Measurements from ENCODE around the gene GMEB2. TPM values are rescaled to one million over a fixed set of nuclear protein-coding genes. Genes with fewer than 3 reads are reported as not detected.
A peak's percentile ranks its signal among the peaks of the same experiment; 100 is the strongest.
"Not testable (repeated sequence)": the region's sequence is repeated elsewhere in the genome, so short reads cannot be mapped to it uniquely, and the experiment has no call there.

Gene GMEB2, protein sequence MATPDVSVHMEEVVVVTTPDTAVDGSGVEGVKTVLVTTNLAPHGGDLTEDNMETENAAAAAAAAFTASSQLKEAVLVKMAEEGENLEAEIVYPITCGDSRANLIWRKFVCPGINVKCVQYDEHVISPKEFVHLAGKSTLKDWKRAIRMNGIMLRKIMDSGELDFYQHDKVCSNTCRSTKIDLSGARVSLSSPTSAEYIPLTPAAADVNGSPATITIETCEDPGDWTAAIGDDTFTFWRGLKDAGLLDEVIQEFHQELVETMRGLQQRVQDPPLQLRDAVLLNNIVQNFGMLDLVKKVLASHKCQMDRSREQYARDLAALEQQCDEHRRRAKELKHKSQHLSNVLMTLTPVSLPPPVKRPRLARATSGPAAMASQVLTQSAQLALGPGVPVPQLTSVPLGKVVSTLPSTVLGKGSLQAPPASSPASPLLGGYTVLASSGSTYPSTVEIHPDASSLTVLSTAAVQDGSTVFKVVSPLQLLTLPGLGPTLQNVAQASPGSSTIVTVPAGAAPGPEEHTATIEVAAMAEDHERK
- 6.9 TPM for total RNA-seq

DNA sequence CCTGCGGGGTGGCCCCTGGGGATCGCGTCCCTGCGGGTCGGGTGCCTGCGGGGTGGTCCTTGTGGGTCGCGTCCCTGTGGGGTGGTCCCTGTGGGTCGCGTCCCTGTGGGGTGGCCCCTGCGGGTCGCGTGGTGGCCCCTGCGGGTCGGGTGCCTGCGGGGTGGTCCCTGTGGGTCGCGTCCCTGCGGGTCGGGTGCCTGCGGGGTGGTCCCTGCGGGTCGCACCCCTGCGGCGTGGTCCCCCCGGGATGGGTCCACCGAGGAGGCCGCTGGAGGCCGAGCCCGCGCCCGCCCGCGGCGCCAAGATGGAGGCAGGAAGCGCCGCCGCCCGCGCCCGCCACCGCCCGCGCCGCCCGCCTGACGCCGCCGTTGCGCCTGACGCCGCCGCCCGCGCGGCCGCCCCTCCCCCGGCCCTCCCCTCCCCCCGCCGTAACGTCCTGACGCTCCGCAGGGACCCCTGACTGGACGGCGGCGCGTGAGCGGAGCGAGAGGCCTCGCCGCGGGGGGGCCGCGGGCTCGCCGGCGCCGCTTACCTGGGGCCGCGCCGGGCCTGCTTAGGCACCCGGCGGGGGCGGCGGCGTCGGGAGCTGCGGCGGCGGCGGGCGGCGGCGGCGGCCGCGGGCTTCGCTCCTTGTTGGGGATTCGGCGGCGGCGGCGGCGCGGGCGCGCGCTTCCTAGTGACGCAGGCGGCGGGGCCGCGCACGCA lies at the start of gene GMEB2:
Gene GMEB2, minus strand, starts transcription at position 678 of the 705 bp plus-strand sequence. CDS start 7,704 bp downstream, outside the sequence.
- peak; percentile 35 for ATAC-seq

DNA sequence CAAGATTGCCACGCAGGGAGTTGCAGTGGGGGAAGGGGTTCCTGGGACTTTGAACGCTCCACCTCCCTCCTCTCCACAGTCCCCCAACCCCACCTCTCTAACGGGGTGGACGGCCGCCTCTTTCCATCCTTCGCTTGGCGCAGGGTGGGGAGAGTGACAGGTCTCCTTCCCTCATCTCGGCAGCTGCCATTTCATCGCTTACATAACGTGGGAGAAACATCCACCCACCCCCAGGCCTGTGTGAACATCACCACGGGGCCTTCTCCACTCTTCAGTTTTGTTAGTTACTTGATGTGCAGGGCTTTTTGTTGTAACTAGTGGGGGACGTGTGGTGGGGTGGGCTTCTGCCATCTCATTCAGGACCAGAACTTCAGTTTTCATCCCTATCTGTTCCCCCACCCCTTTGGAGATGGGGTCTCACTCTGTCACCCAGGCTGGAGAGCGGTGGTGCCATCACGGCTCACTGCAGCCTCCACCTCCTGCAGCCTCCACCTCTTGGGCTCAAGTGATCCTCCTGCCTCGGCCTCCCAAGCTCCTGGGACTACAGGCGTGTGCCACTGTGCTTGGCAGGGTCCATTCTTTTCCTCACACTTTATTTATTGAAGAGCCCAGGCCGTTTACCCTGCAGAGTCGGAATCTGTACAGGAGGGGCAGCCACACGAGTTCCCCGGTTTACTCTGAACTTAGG lies 48.9 kb upstream of the GMEB2 start:
- no peak for ATAC-seq

DNA sequence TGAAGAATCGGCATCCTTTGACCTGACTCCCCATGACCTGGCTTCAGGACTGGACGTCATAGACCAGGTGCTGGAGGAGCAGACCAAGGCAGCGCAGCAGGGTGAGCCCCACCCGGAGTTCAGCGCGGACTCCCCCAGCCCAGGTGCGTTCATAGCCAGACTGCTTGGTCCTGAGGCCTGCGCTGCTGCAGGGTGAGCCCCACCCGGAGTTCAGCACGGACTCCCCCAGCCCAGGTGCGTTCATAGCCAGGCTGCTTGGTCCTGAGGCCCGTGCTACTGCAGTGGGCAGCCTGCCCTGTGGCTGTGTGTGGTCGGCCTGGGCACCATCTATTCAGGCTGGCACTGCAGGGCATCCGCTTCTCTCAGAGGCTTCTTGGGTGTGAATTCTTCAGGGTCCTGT lies 47.0 kb upstream of the GMEB2 start:
- peak; percentile 31 for ATAC-seq

DNA sequence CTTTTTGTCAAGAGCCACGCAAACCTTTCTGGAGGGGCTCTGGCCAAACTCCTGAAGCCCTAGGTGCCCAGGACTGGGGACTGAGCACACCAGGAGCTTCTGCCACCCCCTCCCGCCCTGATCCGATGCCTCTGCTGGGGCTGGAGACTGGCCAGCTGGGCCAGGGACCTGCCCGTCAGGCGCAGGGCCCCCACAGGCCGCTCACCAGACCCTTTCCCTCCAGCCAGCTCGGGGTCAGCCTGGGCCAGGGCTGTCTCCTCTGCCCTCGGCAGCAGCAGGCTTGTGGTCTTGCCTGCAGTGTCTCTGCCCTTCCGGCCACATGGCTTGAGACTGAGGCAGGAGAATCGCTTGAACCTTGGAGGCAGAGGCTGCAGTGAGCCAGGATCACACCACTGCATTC lies 45.8 kb upstream of the GMEB2 start:
- no peak for ATAC-seq

DNA sequence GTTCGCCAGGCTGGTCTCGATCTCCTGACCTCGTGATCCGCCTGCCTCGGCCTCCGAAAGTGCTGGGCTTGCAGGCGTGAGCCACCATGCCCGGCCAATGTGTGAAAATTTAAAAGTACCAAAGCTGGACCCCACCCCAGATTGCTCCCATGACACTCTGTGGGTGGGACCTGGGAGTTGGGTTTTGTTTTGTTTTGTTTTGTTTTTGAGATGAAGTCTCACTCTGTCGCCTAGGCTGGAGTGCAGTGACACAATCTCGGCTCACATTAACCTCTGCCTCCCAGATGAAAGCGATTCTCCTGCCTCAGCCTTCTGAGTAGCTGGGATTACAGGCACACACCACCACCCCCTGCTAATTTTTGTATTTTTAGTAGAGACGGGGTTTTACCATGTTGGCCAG lies 44.8 kb upstream of the GMEB2 start:
- ATAC-seq, result not testable (repeated sequence)

DNA sequence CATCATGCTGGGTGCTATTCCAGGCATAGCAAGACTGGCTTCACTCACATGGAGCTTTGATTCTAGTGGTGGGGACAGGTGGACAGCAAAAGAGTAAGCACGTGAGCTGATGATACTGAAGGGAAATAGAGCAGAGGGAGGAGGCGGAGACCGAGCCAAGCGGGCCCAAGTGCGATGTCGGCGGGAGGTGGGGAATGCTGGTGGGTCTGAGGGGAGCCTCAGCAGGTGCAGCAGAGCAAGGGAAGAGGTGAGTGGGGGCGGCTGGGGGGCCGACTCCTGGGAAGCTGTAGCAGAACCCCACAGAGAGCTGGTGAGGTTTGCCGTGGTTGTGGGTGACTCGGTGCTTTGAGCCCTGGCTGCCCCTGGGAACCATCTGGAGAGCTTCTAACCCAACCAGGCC lies 41.5 kb upstream of the GMEB2 start:
- no peak for ATAC-seq

DNA sequence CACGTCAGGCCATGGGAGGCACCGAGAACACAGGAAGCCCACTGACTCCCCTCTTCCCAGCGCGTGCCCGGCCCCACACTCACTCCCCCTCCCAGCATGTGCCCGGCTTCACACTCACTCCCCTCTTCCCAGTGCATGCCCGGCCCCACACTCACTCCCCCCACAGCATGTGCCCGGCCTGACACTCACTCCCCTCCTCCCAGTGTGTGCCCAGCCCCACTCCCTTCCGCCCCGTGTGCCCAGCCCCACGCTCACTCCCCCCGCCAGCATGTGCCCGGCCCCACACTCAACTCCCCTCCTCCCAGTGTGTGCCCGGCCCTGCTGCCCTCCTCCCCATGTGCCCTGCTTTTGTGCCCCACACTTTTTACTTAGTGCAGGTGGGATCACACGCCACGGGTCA lies 41.0 kb upstream of the GMEB2 start:
- no peak for ATAC-seq

DNA sequence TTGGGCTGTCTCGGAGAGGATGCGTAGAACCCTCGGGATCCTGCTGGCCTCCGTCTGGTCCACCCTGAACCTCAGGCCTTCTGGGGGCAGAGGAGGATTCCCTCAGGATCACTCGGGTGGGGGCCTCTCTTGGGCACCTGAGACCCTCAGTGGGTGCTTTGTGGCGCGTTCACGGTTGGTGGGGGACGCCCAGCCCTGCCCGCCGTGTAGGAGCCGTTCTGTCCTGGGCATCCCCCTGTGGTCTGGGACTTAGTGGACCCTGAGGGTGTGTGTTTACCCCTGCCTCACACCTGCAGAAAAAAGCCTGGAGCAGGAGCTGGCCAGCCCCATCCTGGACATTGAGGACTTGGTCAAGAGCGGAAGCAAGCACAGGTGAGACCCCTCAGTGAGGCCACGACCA lies 38.8 kb upstream of the GMEB2 start:
- ATAC-seq, result no peak

DNA sequence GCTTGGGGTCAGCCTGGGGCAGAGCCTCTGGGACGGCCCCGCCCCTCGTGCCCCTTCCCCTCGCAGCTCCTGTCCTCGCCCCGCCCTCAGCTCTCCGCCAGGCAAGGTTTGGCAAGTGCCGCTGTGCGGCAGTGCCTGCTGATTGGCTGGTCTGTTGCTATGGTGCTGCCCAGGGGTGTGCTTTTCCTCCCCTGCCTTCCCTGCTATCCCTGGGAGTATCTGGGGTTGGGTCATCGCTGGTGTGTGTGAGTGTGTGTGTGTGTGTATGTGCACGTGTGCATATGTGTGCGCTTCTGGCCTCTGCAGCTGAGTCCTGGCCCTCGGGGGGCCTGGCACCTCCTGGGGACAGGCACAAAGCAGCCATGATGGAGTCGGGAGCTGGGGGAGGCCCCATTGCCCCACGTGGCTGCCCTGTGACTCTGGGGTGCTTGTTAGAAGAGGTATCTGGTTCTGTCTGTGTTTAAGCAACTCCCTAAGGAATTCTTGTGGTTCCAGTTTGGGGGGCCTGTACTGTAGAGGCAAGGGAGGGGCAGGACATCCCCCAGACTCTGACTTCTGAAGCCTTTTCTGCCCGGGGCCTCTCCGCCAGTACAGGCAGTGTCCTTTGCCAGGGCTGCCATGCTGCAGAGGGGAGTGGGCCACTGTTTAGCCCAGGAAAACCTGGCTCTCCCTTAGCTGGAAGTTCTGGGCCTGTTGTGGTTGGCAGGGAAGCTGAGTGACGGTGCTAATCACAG lies 38.1 kb upstream of the GMEB2 start:
- ATAC-seq, result peak; percentile 31

DNA sequence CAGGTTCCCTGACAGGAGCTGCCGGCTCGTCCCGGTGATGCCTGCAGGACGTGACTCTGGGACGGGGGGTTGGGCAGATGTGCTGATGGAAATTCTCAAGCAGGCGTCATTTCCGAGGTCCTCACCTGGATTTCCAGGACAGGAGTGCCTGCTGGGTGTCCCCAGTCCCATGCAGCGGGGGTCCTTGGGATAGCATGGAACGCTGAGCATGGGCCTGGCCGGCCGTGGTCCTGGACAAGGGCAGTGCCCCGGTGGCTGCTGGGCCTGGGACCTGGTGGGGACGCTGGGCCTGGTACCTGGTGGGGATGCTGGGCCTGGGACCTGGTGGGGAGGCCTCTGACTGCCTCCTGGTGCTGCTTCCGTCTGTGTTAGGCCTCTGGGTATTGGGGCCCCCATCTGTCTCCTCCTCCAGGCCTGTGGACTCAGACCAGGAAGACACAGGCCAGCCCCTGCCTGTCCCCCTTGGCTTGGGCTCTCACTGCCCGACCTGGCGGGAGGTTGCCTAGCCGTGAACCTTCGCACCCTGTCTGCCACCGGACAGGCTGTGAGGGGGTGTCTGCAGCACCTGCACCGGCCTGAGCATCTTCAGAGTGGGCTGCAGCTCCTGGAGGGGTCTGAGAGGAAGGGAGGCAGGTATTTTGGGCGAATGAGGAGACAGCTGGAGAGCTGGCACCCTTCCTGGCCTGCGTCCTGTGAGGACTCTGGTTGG lies 37.4 kb upstream of the GMEB2 start:
- no peak for ATAC-seq

DNA sequence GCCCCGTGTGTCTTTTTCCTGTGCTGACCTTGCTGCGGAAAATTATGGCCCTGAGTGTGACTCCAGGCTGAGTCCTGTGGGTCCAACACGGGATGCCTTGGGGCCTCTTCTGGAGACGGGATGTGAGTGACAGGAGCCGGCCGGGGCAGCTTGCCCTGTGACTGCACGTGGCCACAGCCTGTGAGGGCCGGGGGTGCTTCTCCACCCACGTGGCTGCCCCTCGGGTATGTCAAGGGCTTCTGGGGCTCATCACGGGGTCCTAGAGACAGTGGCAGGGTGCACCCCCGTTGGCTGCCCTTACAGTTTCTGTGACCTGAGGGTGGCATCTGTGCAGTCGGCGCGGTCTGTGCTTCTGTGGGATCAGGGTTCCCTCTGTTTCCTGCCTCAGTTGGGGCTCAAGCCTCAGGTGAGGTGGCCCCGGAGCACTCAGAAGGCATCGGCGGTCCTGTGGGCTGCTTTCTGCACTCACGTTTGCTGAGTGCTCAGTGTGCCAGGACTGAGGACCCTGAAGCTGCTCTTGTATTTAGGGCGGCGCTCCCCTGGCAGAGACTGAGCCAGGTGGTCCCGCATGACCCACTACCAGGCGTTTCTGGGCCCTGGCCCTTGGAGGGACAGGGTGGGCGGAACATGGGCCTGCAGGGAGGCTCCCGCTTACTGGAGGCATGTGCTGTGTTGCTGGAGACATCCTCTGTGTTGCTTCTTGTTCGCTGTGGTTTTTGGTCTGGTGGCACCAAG lies 36.6 kb upstream of the GMEB2 start:
- ATAC-seq, result no peak

DNA sequence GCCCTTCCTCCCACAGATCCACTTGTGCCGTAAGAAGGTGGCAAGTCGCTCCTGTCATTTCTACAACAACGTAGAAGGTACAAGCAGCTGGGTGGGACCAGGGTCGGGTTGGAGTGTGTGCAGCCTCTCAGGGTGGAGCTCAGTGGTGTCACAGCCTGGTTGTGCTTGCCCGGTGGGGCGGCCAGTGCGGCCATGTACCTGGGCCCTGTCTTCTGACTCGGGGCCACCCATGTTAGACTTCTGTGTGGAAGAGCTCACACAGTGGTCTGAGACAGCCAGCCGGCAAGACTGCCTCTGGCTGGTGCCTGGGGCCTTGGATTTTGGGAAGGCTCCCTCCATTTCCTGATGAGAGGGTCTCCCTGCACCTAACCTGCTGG lies 35.9 kb upstream of the GMEB2 start:
- no peak for ATAC-seq

DNA sequence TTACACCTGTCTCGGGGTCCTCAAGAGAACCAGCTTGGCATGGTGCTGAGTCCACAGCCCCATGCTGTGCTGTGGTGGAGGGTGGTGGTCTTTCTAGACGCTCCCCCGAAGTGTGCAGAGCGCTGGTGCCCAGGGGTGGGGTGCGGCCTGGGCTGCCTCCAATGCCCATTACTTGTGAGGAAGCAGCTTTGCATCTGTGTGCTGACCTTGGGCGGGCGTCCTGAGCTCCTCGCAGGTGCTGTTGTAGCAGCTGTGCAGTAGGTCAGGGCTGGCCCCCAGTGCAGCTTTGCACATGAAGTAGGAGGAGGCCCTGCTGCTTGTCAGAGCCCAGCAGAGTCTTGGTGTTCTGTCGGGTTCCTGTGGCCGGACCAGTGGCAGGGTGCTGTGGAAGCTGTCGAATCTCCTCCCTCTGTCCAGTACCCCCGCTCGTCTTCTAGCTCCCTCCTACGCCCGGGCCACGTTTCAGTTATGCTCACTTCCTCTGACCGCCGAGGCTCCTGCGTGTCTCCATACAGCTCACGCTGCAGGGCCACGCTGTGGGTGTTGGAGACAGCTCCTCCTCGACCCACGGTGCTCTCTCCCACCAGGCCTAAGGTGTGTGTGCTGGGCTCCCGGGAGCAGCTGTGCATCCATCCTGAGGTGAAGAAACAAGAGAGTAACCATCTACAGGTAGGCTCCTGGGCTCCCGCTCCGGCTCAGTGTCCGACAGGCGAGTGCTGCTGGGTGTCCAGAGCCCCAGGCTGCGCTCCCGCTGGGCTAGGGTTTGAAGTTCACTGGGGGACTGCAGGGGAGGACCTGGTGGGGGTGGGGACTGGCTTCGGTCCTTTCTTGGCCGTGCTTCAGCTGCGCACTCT lies 35.3 kb upstream of the GMEB2 start:
- ATAC-seq, result no peak

DNA sequence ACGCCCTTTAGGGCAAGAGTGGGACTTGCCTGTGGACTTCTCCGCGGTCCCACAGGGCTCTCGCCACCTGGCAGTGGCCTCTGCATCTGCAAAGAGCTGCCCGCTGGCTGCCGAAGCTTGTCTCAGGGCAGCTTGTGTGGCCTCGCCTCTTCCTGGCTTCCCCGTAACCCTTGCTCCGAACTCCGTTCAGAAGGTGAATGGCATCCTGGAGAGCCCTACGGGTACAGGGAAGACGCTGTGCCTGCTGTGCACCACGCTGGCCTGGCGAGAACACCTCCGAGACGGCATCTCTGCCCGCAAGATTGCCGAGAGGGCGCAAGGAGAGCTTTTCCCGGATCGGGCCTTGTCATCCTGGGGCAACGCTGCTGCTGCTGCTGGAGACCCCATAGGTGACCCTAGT lies 34.2 kb upstream of the GMEB2 start:
- no peak for ATAC-seq

DNA sequence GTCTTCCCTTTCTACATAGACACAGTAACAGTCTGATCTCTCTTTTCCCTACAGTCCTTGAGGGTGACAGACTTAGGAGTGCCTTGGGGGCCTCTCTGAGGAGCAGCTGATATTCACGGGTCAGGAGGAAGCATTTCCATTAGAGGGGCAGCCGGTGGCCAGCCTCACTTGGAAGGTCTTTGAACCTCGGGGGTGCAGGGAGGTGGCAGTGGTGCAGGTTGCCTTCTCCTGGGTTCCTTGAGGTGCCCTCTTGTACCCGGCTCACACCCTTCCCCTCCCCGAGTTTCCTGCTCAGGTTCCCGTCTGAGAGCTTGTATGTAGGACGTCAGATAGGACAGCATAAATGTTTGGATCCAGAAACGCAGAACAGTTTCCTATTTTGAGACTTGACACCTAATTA lies 33.7 kb upstream of the GMEB2 start:
- ATAC-seq, result no peak

DNA sequence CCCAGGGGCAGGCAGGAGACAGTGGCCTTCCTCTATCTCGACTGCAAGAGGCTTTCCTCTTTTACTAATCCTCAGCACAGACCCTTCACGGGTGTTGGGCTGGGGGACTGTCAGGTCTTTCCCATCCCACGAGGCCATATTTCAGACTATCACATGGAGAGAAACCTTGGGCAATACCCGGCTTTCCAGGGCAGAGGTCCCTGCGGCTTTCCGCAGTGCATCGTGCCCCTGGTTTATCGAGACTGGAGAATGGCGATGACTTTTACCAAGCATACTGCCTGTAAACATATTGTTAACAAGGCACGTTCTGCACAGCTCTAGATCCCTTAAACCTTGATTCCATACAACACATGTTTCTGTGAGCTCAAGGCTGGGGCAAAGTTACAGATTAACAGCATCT lies 33.3 kb upstream of the GMEB2 start:
- not testable (repeated sequence) for ATAC-seq

DNA sequence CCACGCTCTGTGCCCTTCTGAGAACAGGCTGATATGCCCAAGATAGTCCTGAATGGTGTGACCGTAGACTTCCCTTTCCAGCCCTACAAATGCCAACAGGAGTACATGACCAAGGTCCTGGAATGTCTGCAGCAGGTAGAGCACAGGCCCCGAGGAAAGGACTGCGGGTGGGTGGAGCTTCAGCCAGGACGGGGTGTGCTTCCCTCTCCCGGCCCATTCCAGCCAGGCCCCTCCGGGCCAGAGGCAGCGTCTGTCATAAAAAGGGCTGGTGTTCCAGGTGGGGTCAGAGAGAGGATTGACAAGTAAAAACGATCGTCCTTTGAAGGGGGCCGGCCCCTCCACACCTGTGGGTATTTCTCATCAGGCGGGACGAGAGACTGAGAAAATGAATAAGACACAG lies 32.5 kb upstream of the GMEB2 start:
- no peak for ATAC-seq

DNA sequence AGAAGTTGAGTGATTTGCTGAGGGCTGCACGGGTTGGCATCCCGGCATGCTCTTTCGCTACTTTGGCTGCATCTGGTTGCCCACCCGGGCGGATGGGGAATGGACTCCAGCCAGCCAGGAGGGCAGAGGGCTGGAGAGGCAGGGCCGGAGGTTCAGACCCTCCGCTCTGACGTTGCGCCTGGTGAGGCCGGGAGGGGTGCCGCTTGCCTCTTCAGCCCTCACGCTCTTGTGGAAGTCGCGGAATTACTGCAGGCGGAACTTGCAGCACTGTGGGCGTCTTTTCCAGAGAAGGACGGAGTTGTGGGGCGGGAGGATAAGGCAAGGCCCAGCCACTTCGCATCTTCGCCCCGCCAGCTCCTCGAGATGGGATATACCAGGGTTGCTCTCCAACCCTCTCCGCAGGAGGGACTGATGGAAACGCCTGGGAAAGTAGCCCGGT lies 31.9 kb upstream of the GMEB2 start:
- peak; percentile 33 for ATAC-seq

DNA sequence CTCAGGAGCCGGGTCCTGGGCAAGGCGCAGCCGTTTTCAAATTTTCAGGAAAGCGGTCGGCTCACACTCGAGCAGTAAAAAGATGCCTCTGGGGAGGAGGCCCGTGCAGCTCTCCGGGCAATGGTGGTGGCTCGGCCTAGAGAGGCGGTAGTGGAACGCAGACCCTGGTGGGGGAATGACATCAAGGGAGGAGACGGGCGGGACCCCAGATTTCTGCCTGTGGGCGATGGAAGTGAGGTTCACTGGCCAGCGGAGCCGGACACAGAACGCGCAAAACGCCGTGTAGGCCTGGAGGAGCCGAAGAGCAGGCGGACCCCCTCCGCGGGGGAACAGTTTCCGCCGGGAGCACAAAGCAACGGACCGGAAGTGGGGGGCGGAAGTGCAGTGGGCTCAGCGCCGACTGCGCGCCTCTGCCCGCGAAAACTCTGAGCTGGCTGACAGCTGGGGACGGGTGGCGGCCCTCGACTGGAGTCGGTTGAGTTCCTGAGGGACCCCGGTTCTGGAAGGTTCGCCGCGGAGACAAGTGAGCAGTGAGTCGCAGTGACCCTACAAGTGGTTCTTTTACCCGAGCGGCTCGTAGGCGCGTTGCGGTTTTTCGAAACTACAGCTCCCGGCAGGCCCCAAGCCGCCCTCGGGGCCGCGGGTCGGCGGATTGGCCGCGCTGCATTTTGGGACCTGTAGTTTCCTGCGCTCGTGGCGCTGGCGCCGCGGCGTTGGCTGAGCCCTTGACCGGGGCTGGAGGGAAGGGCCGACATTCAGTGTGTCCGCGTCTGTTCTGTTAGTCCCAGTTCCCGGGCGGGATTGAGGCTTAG lies 31.2 kb upstream of the GMEB2 start, which contains the start of gene RTEL1:
Gene RTEL1, plus strand, starts transcription at position 376 of the 812 bp plus-strand sequence. CDS start 1,091 bp downstream, outside the sequence.
- peak; percentile 84 for ATAC-seq

All from esophagus mucosa (tissue), 1 donor.